ENCODE results near the gene ZFP64.

Gene ZFP64

DNA sequence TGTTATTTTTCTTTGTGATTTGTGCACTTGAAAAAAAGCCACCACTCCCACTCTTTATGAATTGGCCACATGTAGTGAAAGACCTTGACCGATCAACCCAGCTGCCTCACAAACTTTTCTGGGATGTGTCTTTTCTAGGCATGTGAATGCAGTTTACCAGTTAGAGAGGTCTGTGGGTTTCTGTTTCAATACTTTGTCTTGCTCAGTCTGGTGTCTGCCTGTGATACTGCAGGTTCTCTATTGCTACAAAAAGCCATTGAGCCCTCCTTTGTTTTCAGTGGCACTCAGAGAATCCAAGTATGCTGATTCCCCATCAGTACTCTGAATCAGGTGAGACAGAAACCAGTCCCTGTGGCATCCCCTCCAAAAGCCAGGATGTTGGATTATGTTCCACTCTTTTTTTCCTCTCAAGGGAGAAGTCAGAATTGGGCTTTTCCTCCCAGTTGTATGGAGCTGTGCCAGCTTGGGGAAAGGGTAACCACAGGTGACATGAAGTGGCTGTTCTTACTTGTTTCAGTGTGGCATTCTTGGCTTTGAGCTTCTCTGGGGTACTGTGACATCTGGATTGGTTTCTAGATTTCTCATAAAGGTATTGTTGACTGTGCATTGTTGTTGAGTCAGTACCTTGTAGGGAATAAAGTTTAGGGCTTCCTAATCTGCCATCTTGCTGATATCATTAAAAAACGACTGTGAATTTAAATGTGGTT, 26.3 kb upstream of the ZFP64 start:
- TF ChIP-seq, protein P1, sequence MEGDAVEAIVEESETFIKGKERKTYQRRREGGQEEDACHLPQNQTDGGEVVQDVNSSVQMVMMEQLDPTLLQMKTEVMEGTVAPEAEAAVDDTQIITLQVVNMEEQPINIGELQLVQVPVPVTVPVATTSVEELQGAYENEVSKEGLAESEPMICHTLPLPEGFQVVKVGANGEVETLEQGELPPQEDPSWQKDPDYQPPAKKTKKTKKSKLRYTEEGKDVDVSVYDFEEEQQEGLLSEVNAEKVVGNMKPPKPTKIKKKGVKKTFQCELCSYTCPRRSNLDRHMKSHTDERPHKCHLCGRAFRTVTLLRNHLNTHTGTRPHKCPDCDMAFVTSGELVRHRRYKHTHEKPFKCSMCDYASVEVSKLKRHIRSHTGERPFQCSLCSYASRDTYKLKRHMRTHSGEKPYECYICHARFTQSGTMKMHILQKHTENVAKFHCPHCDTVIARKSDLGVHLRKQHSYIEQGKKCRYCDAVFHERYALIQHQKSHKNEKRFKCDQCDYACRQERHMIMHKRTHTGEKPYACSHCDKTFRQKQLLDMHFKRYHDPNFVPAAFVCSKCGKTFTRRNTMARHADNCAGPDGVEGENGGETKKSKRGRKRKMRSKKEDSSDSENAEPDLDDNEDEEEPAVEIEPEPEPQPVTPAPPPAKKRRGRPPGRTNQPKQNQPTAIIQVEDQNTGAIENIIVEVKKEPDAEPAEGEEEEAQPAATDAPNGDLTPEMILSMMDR (IDR thresholded peaks at IDR 0.05; ENCODE audit: low read depth, low read length, missing control alignments) = no peak
- DNase-seq (ENCODE audit: low read depth) = no peak
- in situ Hi-C loops (cut with HindIII; ENCODE audit: low sequenced_read_pairs) = no loop called here
- no peak overlapping the region for H3K4me3 ChIP-seq (ENCODE audit: low read depth, low read length)

DNA sequence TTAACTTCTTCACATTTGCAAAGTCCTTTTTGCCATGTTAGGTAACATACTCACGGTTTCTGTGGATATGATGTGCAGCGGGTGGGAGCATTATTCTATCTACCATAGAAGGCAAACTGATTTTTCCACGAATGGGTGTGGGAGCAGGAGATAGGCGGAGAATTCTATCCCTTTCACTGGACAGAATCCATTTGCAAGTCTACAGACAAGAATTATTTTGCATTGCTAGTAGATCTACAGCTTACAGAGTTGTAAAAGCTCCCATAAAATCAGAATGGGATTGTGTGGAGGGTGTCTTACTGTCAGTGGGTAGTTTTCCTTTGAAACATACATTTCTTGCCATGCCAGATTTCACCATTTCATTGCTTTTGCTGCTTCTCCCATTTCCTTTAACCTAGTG, 22.4 kb upstream of the ZFP64 start:
- in situ Hi-C loops (cut with HindIII; ENCODE audit: low sequenced_read_pairs) = no loop called here
- TF ChIP-seq, protein P1 (IDR thresholded peaks at IDR 0.05; ENCODE audit: low read depth, low read length, missing control alignments) = no peak

DNA sequence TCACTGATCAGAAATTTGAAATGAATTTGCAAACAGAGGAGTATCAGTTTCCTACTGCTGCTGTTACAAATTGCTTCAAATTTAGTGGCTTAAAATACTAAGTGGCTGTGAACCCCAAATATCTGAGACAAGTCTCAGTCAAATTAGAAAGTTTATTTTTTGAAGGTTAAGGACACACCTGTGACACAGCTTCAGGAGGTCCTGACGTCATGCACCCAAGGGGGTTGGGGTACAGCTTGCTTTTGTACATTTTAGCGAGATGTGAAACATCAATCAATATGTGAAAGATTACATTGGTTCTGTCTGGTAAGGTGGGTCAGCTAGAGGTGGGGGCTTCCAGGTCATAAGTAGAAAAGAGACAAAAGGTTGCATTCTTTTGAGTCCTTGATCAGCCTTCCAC, 21.4 kb upstream of the ZFP64 start:
- in situ Hi-C loops (cut with HindIII; ENCODE audit: low sequenced_read_pairs) = no loop called here
- DNase-seq (ENCODE audit: low read depth) = no peak

More for the DNA sequence above, 22.4 kb upstream of the ZFP64 start:
- DNase-seq (ENCODE audit: low read depth) = no peak
- H3K4me3 ChIP-seq (ENCODE audit: low read depth, low read length) = no peak overlapping the region

DNA sequence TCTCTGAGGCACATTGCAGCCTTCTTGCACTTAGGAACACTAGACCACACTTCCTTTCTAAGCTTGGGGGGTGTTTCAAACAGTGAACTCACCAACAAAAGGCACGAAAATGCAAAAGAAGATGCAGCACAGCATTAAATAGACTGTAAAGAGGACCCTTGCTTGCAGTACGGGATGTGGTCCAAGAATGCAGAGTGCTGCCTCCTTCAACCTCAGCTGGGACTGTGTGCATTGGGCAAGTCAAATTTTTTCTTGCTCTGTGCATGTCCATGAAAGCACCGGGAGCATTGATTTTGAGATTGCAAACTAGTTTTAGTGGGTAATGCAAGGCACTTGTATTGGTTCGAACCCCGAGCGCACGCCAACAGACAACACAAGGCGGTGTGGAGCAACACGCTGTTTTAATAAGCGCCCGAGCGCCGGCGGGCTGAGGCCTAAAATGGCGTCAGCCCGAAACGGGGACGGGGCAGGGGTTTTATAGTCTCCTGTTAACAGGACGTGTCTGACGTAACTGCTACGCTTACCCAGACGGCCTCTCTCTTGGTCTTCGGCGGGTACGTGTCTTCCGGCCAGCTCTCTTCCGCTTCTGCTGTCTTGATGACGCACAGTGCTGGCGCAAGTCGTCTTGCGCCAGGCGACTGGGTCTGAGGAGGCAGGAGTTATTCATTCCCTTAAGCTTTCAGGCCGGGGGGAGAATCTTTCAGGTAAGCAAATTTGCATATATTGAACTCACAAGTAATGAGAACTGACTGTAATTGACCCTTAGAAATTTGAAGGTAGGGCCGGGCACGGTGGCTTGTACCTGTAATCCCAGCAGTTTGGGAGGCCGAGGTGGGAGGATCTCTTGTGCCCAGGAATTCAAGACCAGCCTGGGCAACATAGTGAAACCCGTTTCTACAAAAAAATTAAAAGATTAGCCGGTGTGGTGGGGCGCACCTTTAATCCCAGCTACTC, 18.7 kb upstream of the ZFP64 start:
- no peak overlapping the region for H3K4me3 ChIP-seq (ENCODE audit: low read depth, low read length)
- in situ Hi-C loops (cut with HindIII; ENCODE audit: low sequenced_read_pairs) = no loop called here

More for the DNA sequence above, 21.4 kb upstream of the ZFP64 start:
- no peak overlapping the region for H3K4me3 ChIP-seq (ENCODE audit: low read depth, low read length)
- TF ChIP-seq, protein P1 (IDR thresholded peaks at IDR 0.05; ENCODE audit: low read depth, low read length, missing control alignments) = no peak

DNA sequence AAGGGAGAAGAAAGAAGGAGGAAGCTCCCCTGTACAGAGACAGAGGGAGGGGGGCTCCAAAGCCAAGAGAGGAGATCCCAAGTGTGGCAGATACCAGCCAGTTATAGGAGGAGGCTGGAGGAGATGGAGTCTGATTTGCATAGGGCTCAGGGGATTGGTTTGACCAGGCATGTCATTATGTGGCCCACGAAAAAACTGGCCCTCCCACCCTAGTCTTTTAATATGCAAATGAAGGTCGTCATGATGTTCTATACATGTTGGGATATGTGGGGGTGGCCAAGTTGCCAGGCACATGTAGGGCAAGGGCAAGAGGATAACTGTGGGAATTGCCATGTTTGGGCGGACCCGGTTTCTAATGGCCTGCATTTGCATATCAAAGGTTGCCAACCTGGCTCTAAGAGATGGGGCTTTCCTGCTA, 17.6 kb upstream of the ZFP64 start:
- TF ChIP-seq, protein P1 (IDR thresholded peaks at IDR 0.05; ENCODE audit: low read depth, low read length, missing control alignments) = no peak
- no peak overlapping the region for H3K4me3 ChIP-seq (ENCODE audit: low read depth, low read length)
- no peak for DNase-seq (ENCODE audit: low read depth)
- in situ Hi-C loops (cut with HindIII; ENCODE audit: low sequenced_read_pairs) = no loop called here

More for the DNA sequence above, 18.7 kb upstream of the ZFP64 start:
- DNase-seq (ENCODE audit: low read depth) = no peak
- TF ChIP-seq, protein P1 (IDR thresholded peaks at IDR 0.05; ENCODE audit: low read depth, low read length, missing control alignments) = no peak

DNA sequence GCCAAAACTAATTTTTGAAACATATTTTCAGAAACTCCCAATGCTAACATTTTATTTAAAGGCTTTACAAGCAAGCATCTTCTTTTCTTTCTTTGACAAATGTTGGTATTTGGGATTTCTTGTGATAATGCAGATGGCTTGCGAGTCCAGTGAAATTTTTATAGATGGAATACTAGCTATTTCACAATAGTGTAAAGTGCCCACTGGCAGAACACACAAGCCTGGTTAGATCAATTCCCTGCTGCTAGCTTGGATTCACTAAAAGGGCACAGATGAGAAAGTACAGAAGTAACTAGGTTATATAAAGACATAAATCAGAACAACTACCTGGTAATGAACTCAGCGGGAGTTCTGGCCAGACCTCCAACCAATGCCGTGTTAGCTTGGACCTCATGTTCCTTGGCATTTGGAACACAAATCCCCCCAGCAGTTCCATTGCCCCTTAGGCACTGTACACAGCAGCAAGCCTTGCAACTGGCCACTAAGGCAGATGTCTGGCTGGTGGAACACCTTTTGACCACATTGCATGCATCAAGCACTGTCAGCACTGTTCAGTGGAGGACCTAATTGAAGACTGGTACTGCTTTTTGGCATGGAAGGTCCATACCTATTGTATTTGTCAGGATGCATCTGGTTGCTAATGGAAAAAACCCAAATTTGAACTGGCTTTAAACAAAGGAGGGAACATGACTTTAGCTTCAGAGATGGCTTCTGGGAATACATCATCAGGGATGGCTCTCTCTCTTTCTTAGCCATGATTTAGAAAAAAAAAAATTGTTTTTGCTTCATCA, 15.6 kb upstream of the ZFP64 start:
- TF ChIP-seq, protein P1 (IDR thresholded peaks at IDR 0.05; ENCODE audit: low read depth, low read length, missing control alignments) = no peak

More for the DNA sequence above, 15.6 kb upstream of the ZFP64 start:
- in situ Hi-C loops (cut with HindIII; ENCODE audit: low sequenced_read_pairs) = no loop called here
- DNase-seq (ENCODE audit: low read depth) = no peak
- no peak overlapping the region for H3K4me3 ChIP-seq (ENCODE audit: low read depth, low read length)
